Measurements from ENCODE around the gene KPNA5.

- no peak for TF ChIP-seq CTCF (IDR thresholded peaks at IDR 0.05 in 8 of 11, conservative IDR thresholded peaks at IDR 0.05 in 3 of 11)
- TF ChIP-seq POLR2A (IDR thresholded peaks at IDR 0.05), result no peak
Measured at GRCh38 chr6:116695401-116695800, 14.4 kb downstream of the KPNA5 start.
